Pancreas (tissue), 10 donors: ENCODE data around the gene RPL39L. TPM values are rescaled to one million over a fixed set of nuclear protein-coding genes. Genes with fewer than 3 reads are reported as not detected.

Experiments used
- ATAC-seq, 4 donors: fragments of 200-7000 bp; cut with Tn5 transposase; one replicate each; pipeline versions ENCODE4 v1.8.0 to v1.9.1; 2020; ENCODE audit warnings: mild to moderate bottlenecking in 4 of 4, moderate library complexity in 4 of 4
- DNase-seq, 6 donors: peaks; one replicate each; pipeline ENCODE4 v3.0.0-alpha.2; 2020
- FAIRE-seq: peaks from 2 replicates; lab custom pipeline; 2012; peaks lifted over from hg19 to GRCh38; lab: Jason Lieb, UNC
- H3K27ac ChIP-seq, 4 donors: fragments of 200-600 bp; sonication (generic); 1 replicate in 3 of 4; 2 replicates in 1 of 4; pipeline versions ENCODE4 v1.5.0 to v1.8.0; 2020
- H3K27me3 ChIP-seq, 4 donors: fragments of 200-600 bp; one replicate each; pipeline ENCODE4 v1.8.0; 2021
- H3K36me3 ChIP-seq, 3 donors: fragments of 200-600 bp; sonication (generic) in 1 of 3; one replicate each; pipeline versions ENCODE4 v1.5.0 to v1.8.0; 2020 to 2021
- H3K4me1 ChIP-seq, 3 donors: fragments of 200-600 bp; one replicate each; pipeline ENCODE4 v1.8.0; 2021
- H3K4me3 ChIP-seq, 4 donors: fragments of 200-600 bp; sonication (generic) in 2 of 4; one replicate each; pipeline versions ENCODE4 v1.5.0 to v1.8.0; 2020 to 2021
- H3K9me3 ChIP-seq, 4 donors: fragments of 200-600 bp; one replicate each; pipeline ENCODE4 v1.8.0; 2021
- WGBS, 2 donors: extraction: QIAGEN DNeasy Blood & Tissue Kit; methylation state at CpG; one replicate each; pipeline ENCODE4 v1.1.7; 2013; 5-methylcytosine and 5-hydroxymethylcytosine counted together
- intact Hi-C, 3 donors: fragments of 100-400 bp; cut with DNase I; formaldehyde crosslinking; loops; one replicate each; pipeline versions ENCODE4 v1.11.1 to v1.14.2; 2022
- polyA plus RNA-seq, 2 donors: library from polyadenylated mRNA; stranded (reverse); fragments of 200-250 nt; gene quantifications; one replicate each; pipeline ENCODE4 v1.2.3, GENCODE V29; 2013
- total RNA-seq, 6 donors: library from RNA; stranded (reverse); fragmentation: NEBNext Ultra II Directional in 4 of 6; extraction: Animal tissue kit (Norgen Biotek cat#: 25700) in 4 of 6; gene quantifications; one replicate each; pipeline versions ENCODE4 v1.2.1 to v1.2.4, GENCODE V29; 2021 to 2023
- TF ChIP-seq, protein P1 (sequence below), 4 donors: fragments of 200-600 bp; sonication (generic) in 3 of 4; IDR thresholded peaks; one replicate each; pipeline versions ENCODE4 v1.5.0 to v1.8.0; 2021; ENCODE audit warnings: antibody characterized with exemption in 4 of 4
- donor health status: healthy with polysubstance abuse.
- donor health status: DM: no; HTN: no; CAD: no; lungs with moderate emphysema.
- donor health status: DM: no; HTN: no; CAD: no.
- donor health status: control.
- donor health status: control.
- donor health status: Bipolar disorder and iron deficiency.
- donor health status: DM: yes; HTN: yes; CAD: no.
- donor health status: DM: no; HTN: no; CAD: no.
- donor health status: DM: no; HTN: no; CAD: no.
- donor health status: DM: yes; HTN: yes; CAD: no.

The RPL39L gene
- total and polyA plus RNA-seq, 8 donors: 0.31 to 2.2 (median 0.90) TPM

GRCh38 chr3:187105700-187106099 is 33.6 kb downstream of the RPL39L start:
- peaks cover 0 to 7% (median 0%) of the 10 kb centered on the region in 3 donors for H3K4me1 ChIP-seq
- no peaks in the 10 kb centered on the region for H3K36me3 ChIP-seq
- H3K27me3 ChIP-seq: no peaks in the 10 kb centered on the region
- H3K27ac ChIP-seq: no peak overlapping the region
- ATAC-seq (no peak), DNase-seq (no peak), FAIRE-seq (no peak)
- 61 to 76% methylated on average over 3 of the region's 3 CpGs for WGBS, 2 donors
- intact Hi-C loops: no loop called here
- H3K9me3 ChIP-seq: no peaks in the 10 kb centered on the region
- no peak overlapping the region for H3K4me3 ChIP-seq
- TF ChIP-seq, protein P1, sequence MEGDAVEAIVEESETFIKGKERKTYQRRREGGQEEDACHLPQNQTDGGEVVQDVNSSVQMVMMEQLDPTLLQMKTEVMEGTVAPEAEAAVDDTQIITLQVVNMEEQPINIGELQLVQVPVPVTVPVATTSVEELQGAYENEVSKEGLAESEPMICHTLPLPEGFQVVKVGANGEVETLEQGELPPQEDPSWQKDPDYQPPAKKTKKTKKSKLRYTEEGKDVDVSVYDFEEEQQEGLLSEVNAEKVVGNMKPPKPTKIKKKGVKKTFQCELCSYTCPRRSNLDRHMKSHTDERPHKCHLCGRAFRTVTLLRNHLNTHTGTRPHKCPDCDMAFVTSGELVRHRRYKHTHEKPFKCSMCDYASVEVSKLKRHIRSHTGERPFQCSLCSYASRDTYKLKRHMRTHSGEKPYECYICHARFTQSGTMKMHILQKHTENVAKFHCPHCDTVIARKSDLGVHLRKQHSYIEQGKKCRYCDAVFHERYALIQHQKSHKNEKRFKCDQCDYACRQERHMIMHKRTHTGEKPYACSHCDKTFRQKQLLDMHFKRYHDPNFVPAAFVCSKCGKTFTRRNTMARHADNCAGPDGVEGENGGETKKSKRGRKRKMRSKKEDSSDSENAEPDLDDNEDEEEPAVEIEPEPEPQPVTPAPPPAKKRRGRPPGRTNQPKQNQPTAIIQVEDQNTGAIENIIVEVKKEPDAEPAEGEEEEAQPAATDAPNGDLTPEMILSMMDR (IDR thresholded peaks at IDR 0.05): no peak

- peak in 1 of 4 donors; percentile 16 for ATAC-seq
- intact Hi-C loops: no loop called here
Observed at GRCh38 chr3:187104933-187105332, 34.4 kb downstream of the RPL39L start.

DNA sequence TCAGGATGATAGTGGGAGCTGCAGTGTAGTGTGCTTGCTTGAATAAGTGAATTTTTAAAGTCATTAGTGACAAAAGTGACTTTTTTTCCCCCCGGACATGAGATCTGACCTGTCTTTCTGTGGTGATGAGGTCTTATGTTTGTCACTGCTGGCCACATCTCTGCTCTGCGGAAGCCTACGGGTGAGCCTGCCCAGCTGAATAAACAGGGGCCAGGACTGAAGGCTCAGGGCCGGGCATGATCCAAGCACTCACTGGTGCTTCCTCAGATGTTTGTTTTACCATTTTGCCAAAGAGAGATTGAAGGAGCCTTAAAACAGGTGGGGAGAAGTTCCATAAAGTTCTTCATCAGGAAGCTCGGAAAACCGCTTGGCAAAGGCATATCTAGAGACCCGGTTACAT is 35.0 kb downstream of the RPL39L start:
- Histone ChIP-seq H3K4me1 (peaks cover 0 to 7% (median 0%) of the 10 kb centered on the region in 3 donors), H3K27ac (no peak overlapping the region), H3K4me3 (no peak overlapping the region), H3K9me3 (no peaks in the 10 kb centered on the region), H3K36me3 (no peaks in the 10 kb centered on the region), H3K27me3 (no peaks in the 10 kb centered on the region)
- ATAC-seq (no peak), DNase-seq (no peak), FAIRE-seq (no peak)
- intact Hi-C loops: no loop called here
- 60 to 63% methylated on average over 7 of the region's 7 CpGs for WGBS, 2 donors
- TF ChIP-seq, protein P1 (IDR thresholded peaks at IDR 0.05): no peak

More at GRCh38 chr3:187104933-187105332, 34.4 kb downstream of the RPL39L start:
- Histone ChIP-seq H3K4me1 (peaks cover 0 to 7% (median 0%) of the 10 kb centered on the region in 3 donors), H3K9me3 (no peaks in the 10 kb centered on the region), H3K4me3 (no peak overlapping the region), H3K27ac (no peak overlapping the region), H3K27me3 (no peaks in the 10 kb centered on the region), H3K36me3 (no peaks in the 10 kb centered on the region)
- FAIRE-seq (no peak), DNase-seq (no peak)
- 79 to 86% methylated on average over 7 of the region's 7 CpGs for WGBS, 2 donors
- TF ChIP-seq, protein P1 (IDR thresholded peaks at IDR 0.05): no peak

GRCh38 chr3:187103251-187103650 is 36.0 kb downstream of the RPL39L start:
- TF ChIP-seq, protein P1 (IDR thresholded peaks at IDR 0.05): no peak
- no peak for DNase-seq
- WGBS, 2 donors: 81 to 91% methylated on average over 5 of the region's 5 CpGs
- Histone ChIP-seq H3K4me3 (no peak overlapping the region), H3K36me3 (no peaks in the 10 kb centered on the region), H3K4me1 (peaks cover 0 to 7% (median 0%) of the 10 kb centered on the region in 3 donors), H3K27me3 (no peaks in the 10 kb centered on the region), H3K9me3 (no peaks in the 10 kb centered on the region), H3K27ac (no peak overlapping the region)
- FAIRE-seq: no peak
- intact Hi-C loops: no loop called here
- no peak for ATAC-seq

DNA sequence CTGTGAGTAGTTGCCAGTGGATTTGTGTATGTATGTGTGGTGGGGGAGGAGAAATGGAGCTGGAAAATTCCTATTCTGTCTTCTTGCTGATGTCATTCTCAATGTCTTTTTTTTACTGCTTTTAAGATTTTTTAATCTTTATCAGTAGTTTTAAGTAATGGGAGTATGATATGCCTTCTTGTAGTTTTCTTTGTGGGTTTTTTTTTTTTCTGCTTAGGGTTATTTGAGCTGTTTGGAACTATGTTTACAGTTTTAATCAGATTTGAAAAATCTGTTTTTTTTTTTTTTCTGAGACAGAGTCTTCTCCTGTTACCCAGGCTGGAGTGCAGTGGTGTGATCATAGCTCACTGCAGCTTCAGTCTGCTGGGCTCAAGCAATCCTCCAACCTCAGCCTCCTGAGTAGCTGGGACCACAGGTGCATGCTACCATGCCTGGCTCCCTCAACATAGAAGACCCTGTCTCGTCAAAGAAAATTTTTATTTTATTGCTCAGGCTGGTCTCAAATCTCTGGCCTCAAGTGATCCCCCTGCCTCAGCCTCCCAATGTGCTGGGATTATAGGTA is 37.1 kb downstream of the RPL39L start:
- no peaks in the 10 kb centered on the region for H3K36me3 ChIP-seq
- peak overlapping the region in 2 of 4 donors; percentile 25 to 38 for H3K27ac ChIP-seq
- H3K9me3 ChIP-seq: no peaks in the 10 kb centered on the region
- TF ChIP-seq, protein P1 (IDR thresholded peaks at IDR 0.05): no peak
- peaks cover 0 to 7% (median 0%) of the 10 kb centered on the region in 3 donors for H3K4me1 ChIP-seq
- H3K4me3 ChIP-seq: peak overlapping the region in 1 of 4 donors; percentile 3
- 68 to 75% methylated on average over 1 of the region's 1 CpG for WGBS, 2 donors
- FAIRE-seq (no peak), DNase-seq (no peak), ATAC-seq (peak in 1 of 4 donors; percentile 38)
- intact Hi-C loops: no loop called here
- no peaks in the 10 kb centered on the region for H3K27me3 ChIP-seq
